ENCODE results near the gene RASEF. TPM values are rescaled to one million over a fixed set of nuclear protein-coding genes. Genes with fewer than 3 reads are reported as not detected.

Gene RASEF
- total RNA-seq, 2 donors from 2014 or later = 6.6 TPM; not detected in 1

- TF ChIP-seq, protein P1, sequence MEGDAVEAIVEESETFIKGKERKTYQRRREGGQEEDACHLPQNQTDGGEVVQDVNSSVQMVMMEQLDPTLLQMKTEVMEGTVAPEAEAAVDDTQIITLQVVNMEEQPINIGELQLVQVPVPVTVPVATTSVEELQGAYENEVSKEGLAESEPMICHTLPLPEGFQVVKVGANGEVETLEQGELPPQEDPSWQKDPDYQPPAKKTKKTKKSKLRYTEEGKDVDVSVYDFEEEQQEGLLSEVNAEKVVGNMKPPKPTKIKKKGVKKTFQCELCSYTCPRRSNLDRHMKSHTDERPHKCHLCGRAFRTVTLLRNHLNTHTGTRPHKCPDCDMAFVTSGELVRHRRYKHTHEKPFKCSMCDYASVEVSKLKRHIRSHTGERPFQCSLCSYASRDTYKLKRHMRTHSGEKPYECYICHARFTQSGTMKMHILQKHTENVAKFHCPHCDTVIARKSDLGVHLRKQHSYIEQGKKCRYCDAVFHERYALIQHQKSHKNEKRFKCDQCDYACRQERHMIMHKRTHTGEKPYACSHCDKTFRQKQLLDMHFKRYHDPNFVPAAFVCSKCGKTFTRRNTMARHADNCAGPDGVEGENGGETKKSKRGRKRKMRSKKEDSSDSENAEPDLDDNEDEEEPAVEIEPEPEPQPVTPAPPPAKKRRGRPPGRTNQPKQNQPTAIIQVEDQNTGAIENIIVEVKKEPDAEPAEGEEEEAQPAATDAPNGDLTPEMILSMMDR (IDR thresholded peaks at IDR 0.05) = no peak
- ATAC-seq (ENCODE audit: insufficient number of reproducible peaks, low FRiP score, low read depth) = no peak
Observed at GRCh38 chr9:83011611-83012010, 51.3 kb downstream of the RASEF start.

DNA sequence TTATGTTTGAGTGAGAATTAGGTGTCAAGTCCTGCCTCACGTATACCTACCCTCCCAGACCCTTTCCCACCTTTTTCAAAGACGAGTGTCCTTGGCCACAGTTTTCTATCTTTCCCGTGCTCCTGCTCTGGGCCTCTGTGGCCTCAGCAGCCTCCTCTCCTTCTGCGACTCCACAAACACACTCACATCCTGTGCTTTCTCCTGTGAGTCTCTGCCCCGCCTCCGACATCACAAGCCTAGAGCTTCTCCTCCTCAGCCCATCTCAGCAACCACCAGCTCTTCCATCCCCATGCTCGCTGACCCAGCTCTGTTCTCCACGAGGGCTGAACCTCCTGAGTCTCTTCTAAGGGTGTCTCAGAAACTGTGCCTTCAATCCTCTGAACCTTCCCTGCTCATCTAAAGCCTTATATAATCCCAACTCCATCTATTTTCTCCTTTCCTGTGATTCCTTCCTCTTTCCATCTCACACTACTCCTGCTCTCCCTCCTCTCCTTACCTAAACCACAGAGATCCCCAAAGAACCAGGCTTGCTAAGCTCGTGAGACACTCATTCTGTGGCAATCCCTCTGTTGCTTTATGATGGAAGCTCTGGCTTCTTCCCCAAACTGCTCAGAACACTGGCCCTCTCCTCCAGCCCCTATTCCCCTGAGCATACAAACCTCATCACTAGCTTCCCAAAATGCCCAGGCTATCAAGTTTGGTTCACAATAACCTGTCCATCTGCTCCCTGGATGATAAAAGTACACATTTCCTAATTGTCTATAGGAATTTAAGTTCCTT is 55.2 kb downstream of the RASEF start:
- no peak for ATAC-seq (ENCODE audit: insufficient number of reproducible peaks, low FRiP score, low read depth)
- Histone ChIP-seq H3K9me3 (no peaks in the 10 kb centered on the region), H3K4me1 (ENCODE audit: control insufficient read depth in 1 of 2, low read depth in 2 of 2) (peaks cover 0 to 9% of the 10 kb centered on the region in 2 donors), H3K36me3 (no peaks in the 10 kb centered on the region), H3K4me3 (no peak overlapping the region), H3K27ac (no peak overlapping the region), H3K27me3 (replicated peaks; ENCODE audit: insufficient read depth) (no peaks in the 10 kb centered on the region)
- no peak for DNase-seq (ENCODE audit: low spot score)
- TF ChIP-seq, protein P1 (IDR thresholded peaks at IDR 0.05) = no peak

More at GRCh38 chr9:83011611-83012010, 51.3 kb downstream of the RASEF start:
- H3K9me3 ChIP-seq = no peaks in the 10 kb centered on the region
- no peaks in the 10 kb centered on the region for H3K36me3 ChIP-seq
- H3K4me1 ChIP-seq (ENCODE audit: control insufficient read depth in 1 of 2, low read depth in 2 of 2) = peaks cover 4 to 17% of the 10 kb centered on the region in 2 donors
- H3K27me3 ChIP-seq (replicated peaks; ENCODE audit: insufficient read depth) = no peaks in the 10 kb centered on the region
- no peak overlapping the region for H3K27ac ChIP-seq
- DNase-seq (ENCODE audit: low spot score) = no peak
- H3K4me3 ChIP-seq = no peak overlapping the region

DNA sequence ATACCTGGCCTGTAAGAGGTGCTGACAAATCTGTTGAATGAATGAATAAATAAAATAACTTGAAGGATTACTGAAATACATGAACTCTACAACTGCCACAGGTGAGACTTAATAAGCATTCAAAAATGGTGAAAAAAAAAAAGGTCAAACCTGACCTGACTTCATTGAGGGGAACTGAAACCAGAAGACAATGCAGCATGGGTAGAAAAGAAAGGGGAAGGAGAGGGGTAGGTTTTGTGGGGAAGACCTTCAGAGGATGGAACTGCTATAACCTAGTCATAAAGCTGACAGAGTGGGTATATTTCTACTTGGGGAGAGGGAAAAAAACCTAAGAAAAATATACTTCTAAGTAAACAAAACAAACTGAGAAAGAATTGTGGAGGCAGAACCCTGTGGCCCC is 56.6 kb downstream of the RASEF start:
- no peak overlapping the region for H3K4me3 ChIP-seq
- no peak overlapping the region for H3K27ac ChIP-seq
- H3K36me3 ChIP-seq = no peaks in the 10 kb centered on the region
- H3K9me3 ChIP-seq = no peaks in the 10 kb centered on the region
- TF ChIP-seq, protein P1 (IDR thresholded peaks at IDR 0.05) = no peak
- DNase-seq (ENCODE audit: low spot score) = no peak
- H3K27me3 ChIP-seq (replicated peaks; ENCODE audit: insufficient read depth) = no peaks in the 10 kb centered on the region
- ATAC-seq (ENCODE audit: insufficient number of reproducible peaks, low FRiP score, low read depth) = no peak
- H3K4me1 ChIP-seq (ENCODE audit: control insufficient read depth in 1 of 2, low read depth in 2 of 2) = no peaks in the 10 kb centered on the region

GRCh38 chr9:83005963-83006362 is 57.0 kb downstream of the RASEF start:
- no peaks in the 10 kb centered on the region for H3K27me3 ChIP-seq (replicated peaks; ENCODE audit: insufficient read depth)
- H3K4me1 ChIP-seq (ENCODE audit: control insufficient read depth in 1 of 2, low read depth in 2 of 2) = no peaks in the 10 kb centered on the region
- H3K9me3 ChIP-seq = no peaks in the 10 kb centered on the region
- TF ChIP-seq, protein P1 (IDR thresholded peaks at IDR 0.05) = no peak
- DNase-seq (ENCODE audit: low spot score) (no peak), ATAC-seq (ENCODE audit: insufficient number of reproducible peaks, low FRiP score, low read depth) (no peak)
- H3K4me3 ChIP-seq = no peak overlapping the region
- H3K36me3 ChIP-seq = no peaks in the 10 kb centered on the region
- H3K27ac ChIP-seq = no peak overlapping the region

- DNase-seq (ENCODE audit: low spot score) = no peak
- no peaks in the 10 kb centered on the region for H3K9me3 ChIP-seq
- H3K4me3 ChIP-seq = no peak overlapping the region
- no peaks in the 10 kb centered on the region for H3K4me1 ChIP-seq (ENCODE audit: control insufficient read depth in 1 of 2, low read depth in 2 of 2)
- no peaks in the 10 kb centered on the region for H3K36me3 ChIP-seq
- TF ChIP-seq, protein P1 (IDR thresholded peaks at IDR 0.05) = no peak
- no peak overlapping the region for H3K27ac ChIP-seq
- no peaks in the 10 kb centered on the region for H3K27me3 ChIP-seq (replicated peaks; ENCODE audit: insufficient read depth)
- ATAC-seq (ENCODE audit: insufficient number of reproducible peaks, low FRiP score, low read depth) = no peak
Observed at GRCh38 chr9:83005361-83005760, 57.6 kb downstream of the RASEF start.
